Karpas-422 (cell line): ENCODE results near the gene APOB. TPM values are rescaled to one million over a fixed set of nuclear protein-coding genes. Genes with fewer than 3 reads are reported as not detected.

ENCODE experiments used
- DNase-seq: peaks from one replicate; pipeline ENCODE4 v3.0.0-alpha.2; 2015
- H2AFZ ChIP-seq: fragments of 200-600 bp; sonication (generic); 2 replicates; pipeline ENCODE4 v1.6.1; 2014; ENCODE audit warnings: antibody characterized with exemption, low read length, mixed read lengths
- H3K27ac ChIP-seq: fragments of 200-600 bp; sonication (generic); 2 replicates; pipeline ENCODE4 v1.5.1; 2014; ENCODE audit warnings: mild to moderate bottlenecking, low read length, moderate library complexity
- H3K27me3 ChIP-seq: fragments of 200-600 bp; sonication (generic); 2 replicates; pipeline ENCODE4 v1.6.1; 2014; ENCODE audit warnings: low read length, mixed read lengths
- H3K36me3 ChIP-seq: fragments of 200-600 bp; sonication (generic); 2 replicates; pipeline ENCODE4 v1.6.1; 2014; ENCODE audit warnings: low read length, mixed read lengths; ENCODE audit not compliant: insufficient read depth
- H3K4me1 ChIP-seq: fragments of 200-600 bp; sonication (generic); 2 replicates; pipeline ENCODE4 v1.6.1; 2014; ENCODE audit warnings: mild to moderate bottlenecking, low read length, mixed read lengths
- H3K4me2 ChIP-seq: fragments of 200-600 bp; sonication (generic); 2 replicates; pipeline ENCODE4 v1.6.1; 2014; ENCODE audit warnings: low read length, low read depth, mild to moderate bottlenecking; ENCODE audit not compliant: poor library complexity, severe bottlenecking
- H3K4me3 ChIP-seq: fragments of 200-600 bp; sonication (generic); 2 replicates; pipeline ENCODE4 v1.5.1; 2014; ENCODE audit warnings: mild to moderate bottlenecking, antibody characterized with exemption, low read length, mixed read lengths
- H3K79me2 ChIP-seq: fragments of 200-600 bp; sonication (generic); 2 replicates; pipeline ENCODE4 v1.6.1; 2014; ENCODE audit warnings: mild to moderate bottlenecking, low read length, mixed read lengths
- H3K9ac ChIP-seq: fragments of 200-600 bp; sonication (generic); 2 replicates; pipeline ENCODE4 v1.6.0; 2014; ENCODE audit warnings: low read length
- H3K9me2 ChIP-seq: fragments of 200-600 bp; sonication (generic), shearing (Covaris generic); replicated peaks from 2 replicates; pipeline ENCODE4 v1.6.0; 2014; ENCODE audit warnings: mild to moderate bottlenecking, low read length, moderate library complexity; ENCODE audit not compliant: insufficient read depth
- H3K9me3 ChIP-seq: fragments of 300-700, 200-600 bp; sonication (generic); 2 replicates; pipeline ENCODE4 v1.6.1; 2014; ENCODE audit warnings: low read length, mixed read lengths
- H4K20me1 ChIP-seq: fragments of 200-600 bp; sonication (generic); 2 replicates; pipeline ENCODE4 v1.6.1; 2014; ENCODE audit warnings: mild to moderate bottlenecking, antibody characterized with exemption, low read length, low read depth; ENCODE audit not compliant: insufficient read depth
- total RNA-seq: library from RNA; depleted of rRNA; stranded (reverse); fragments of >200 nt; shearing (Covaris generic); gene quantifications from 2 replicates; pipeline ENCODE4 v1.2.3, GENCODE V29; 2014; ENCODE audit warnings: low replicate concordance

APOB gene
- total RNA-seq, 1 experiment from 2014 or later, result not detected

DNA sequence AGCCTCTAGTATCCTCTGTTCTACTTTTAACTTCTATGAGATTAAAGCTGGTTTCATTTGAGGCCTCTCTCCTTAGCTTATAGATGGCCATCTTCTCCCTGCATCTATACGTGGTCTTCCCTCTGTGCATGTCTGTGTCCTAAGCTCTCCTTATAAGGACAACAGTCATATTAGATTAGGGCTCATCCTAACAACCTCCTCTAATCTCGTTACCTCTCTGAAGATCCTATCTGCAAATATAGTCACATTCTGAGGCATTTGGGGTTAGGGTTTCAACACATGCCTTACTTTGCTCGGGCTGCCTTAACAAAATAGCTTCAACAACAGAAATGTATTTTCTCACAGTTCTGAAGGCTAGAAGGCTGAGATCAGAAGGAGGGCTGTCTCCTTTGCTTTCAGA, 11.6 kb upstream of the APOB start:
- no peak overlapping the region for H3K27ac ChIP-seq
- H3K4me1 ChIP-seq, result no peaks in the 10 kb centered on the region
- no peaks in the 10 kb centered on the region for H3K79me2 ChIP-seq
- no peak overlapping the region for H3K9ac ChIP-seq
- no peaks in the 10 kb centered on the region for H3K36me3 ChIP-seq
- H3K27me3 ChIP-seq, result no peaks in the 10 kb centered on the region
- no peak overlapping the region for H2AFZ ChIP-seq
- no peaks in the 10 kb centered on the region for H3K9me2 ChIP-seq
- no peak overlapping the region for H3K4me2 ChIP-seq
- no peaks in the 10 kb centered on the region for H3K9me3 ChIP-seq
- no peak overlapping the region for H3K4me3 ChIP-seq
- no peaks in the 10 kb centered on the region for H4K20me1 ChIP-seq
- DNase-seq, result no peak

DNA sequence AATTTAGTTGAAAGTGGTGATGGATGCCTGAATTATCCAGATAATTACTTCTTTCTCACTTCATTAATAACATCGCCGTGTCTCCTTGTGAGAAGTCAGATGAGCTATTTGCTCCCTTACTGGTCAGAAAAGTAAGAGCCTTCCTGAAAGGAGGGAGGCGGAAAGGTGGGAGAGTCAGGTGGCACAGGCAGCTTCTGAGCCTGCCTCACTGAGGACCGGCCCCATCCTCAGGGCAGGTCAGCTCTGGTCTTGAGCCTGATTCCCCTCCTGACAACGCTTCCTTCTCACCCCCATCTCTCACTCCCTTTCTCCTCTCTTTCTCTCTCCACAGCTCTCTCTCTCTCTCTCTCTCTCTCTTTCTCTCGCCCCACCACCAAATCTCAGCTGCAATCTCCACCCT, 10.1 kb upstream of the APOB start:
- Histone ChIP-seq H3K9me2 (no peaks in the 10 kb centered on the region), H3K4me1 (no peaks in the 10 kb centered on the region), H3K4me2 (no peak overlapping the region), H3K79me2 (no peaks in the 10 kb centered on the region), H3K4me3 (no peak overlapping the region), H3K9me3 (no peaks in the 10 kb centered on the region), H2AFZ (no peak overlapping the region), H3K36me3 (no peaks in the 10 kb centered on the region), H3K27me3 (no peaks in the 10 kb centered on the region), H3K9ac (no peak overlapping the region), H3K27ac (no peak overlapping the region), H4K20me1 (no peaks in the 10 kb centered on the region)
- no peak for DNase-seq

DNA sequence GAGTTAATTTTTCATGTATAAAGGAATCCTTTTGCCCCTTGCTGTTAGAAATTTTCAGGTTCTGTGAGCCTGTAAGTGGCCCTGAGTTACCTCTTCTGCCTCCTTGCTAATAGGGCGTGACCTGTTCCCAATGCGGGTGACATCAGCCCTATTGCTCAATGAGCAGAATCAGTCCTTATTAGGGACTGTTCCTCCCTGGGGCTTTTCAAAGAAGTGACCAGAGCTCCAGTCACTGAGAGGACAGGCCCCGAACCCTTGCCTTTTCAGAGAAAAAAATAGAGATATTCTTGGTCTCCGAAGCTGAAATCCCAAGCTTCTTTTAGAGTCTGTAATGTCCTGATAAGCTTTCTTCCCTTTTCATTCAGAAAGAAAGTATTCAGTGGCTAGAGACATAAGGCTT, 8.2 kb upstream of the APOB start:
- Histone ChIP-seq H4K20me1 (no peaks in the 10 kb centered on the region), H3K36me3 (no peaks in the 10 kb centered on the region), H3K27me3 (no peaks in the 10 kb centered on the region), H3K9me2 (no peaks in the 10 kb centered on the region), H3K9ac (no peak overlapping the region), H2AFZ (no peak overlapping the region), H3K4me2 (no peak overlapping the region), H3K27ac (no peak overlapping the region), H3K9me3 (no peaks in the 10 kb centered on the region), H3K4me1 (no peaks in the 10 kb centered on the region), H3K4me3 (no peak overlapping the region), H3K79me2 (no peaks in the 10 kb centered on the region)
- no peak for DNase-seq

DNA sequence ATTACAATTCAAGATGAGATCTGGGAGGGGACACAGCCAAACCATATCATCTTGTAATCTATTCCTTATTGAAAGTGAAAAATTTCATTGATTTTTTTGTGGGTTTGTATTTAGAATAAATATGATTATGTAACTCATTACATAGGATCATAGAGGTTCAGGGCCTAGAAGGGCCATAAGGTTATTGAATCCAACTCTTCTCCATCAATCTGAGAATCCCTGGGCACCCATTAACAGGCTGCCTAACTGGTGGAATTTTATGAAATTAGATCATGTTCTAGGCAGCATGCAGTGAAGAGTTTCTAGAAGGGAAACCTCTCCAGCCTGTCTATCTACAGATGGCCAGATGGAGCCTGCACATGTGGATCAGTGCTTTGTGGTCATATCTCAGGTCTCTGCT, 6.3 kb upstream of the APOB start:
- DNase-seq, result no peak

DNA sequence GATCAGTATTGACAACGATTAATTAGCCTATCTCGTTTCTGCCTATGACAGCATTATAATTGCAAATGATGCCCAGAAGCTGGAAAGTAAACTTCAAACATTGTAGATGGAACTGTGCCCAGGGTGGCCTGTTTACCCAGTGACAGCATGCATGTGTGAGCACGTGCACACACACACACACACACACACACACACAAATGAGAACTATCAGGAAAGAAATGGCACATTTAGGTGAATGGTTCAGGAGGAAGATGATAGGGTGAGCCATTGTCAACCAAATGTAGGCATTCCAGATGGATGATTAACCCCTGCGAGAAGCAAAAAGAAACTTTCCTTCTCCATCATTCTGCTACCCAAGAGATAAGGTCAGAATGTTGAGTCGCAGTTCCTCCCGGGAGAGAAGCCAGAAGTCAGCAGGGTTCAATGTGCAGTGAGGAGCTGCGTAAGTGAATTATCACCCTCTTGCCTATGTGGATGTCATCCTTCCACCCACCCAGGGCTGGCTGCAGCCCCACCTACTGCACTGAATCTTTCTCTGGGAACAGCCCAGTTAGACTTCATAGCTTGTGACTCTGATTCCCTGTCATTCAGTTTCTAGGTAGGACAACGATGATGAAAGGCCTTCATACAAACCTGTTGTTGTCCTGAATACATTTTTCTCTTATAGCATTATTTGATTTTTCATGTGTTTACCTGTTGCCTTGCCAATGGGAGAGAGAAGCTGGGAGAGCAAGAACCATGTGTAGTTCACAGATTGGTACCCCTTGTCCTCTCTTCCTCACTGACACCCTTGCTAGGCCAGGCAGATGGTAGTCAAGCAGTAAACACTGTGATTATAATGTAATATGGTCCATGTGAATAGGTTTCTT, 3.5 kb upstream of the APOB start:
- H3K4me1 ChIP-seq, result no peaks in the 10 kb centered on the region
- H3K27me3 ChIP-seq, result no peaks in the 10 kb centered on the region
- H3K4me3 ChIP-seq, result no peak overlapping the region
- no peak overlapping the region for H3K9ac ChIP-seq
- H2AFZ ChIP-seq, result no peak overlapping the region
- no peaks in the 10 kb centered on the region for H3K79me2 ChIP-seq
- no peak overlapping the region for H3K27ac ChIP-seq
- H3K9me2 ChIP-seq, result no peaks in the 10 kb centered on the region
- DNase-seq, result no peak
- H3K36me3 ChIP-seq, result no peaks in the 10 kb centered on the region
- no peaks in the 10 kb centered on the region for H3K9me3 ChIP-seq
- no peaks in the 10 kb centered on the region for H4K20me1 ChIP-seq
- H3K4me2 ChIP-seq, result no peak overlapping the region

More for the DNA sequence above, 6.3 kb upstream of the APOB start:
- H3K4me2 ChIP-seq, result no peak overlapping the region
- H3K27me3 ChIP-seq, result no peaks in the 10 kb centered on the region
- H3K9me2 ChIP-seq, result no peaks in the 10 kb centered on the region
- H3K36me3 ChIP-seq, result no peaks in the 10 kb centered on the region
- no peaks in the 10 kb centered on the region for H3K4me1 ChIP-seq
- no peak overlapping the region for H2AFZ ChIP-seq
- H3K79me2 ChIP-seq, result no peaks in the 10 kb centered on the region
- H3K4me3 ChIP-seq, result no peak overlapping the region
- H3K9me3 ChIP-seq, result no peaks in the 10 kb centered on the region
- no peaks in the 10 kb centered on the region for H4K20me1 ChIP-seq
- H3K27ac ChIP-seq, result no peak overlapping the region
- H3K9ac ChIP-seq, result no peak overlapping the region

DNA sequence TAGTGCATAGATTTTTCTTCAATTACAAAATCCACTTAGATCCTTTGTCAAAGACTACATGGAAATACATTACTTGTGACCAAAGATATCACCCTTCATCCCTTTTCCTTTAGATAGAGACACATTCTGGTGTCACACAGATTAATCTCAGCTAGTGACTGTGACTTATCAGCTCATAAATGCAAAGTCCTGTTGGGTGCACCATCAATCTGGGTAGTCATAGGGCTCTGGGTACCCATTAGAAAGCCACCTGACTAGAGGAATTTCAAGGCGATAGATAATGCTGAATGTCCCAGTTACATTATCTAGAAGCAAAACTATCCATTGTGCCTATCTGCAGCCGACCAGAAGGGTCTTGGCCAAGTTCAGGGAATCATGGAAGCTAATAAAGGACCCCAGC, 2.6 kb upstream of the APOB start:
- H3K9me3 ChIP-seq, result no peaks in the 10 kb centered on the region
- no peak overlapping the region for H3K4me2 ChIP-seq
- H3K79me2 ChIP-seq, result no peaks in the 10 kb centered on the region
- H2AFZ ChIP-seq, result no peak overlapping the region
- H3K4me1 ChIP-seq, result no peaks in the 10 kb centered on the region
- DNase-seq, result no peak
- no peak overlapping the region for H3K4me3 ChIP-seq
- H3K27me3 ChIP-seq, result no peaks in the 10 kb centered on the region
- no peaks in the 10 kb centered on the region for H3K9me2 ChIP-seq
- no peak overlapping the region for H3K27ac ChIP-seq
- no peaks in the 10 kb centered on the region for H4K20me1 ChIP-seq
- no peak overlapping the region for H3K9ac ChIP-seq
- no peaks in the 10 kb centered on the region for H3K36me3 ChIP-seq

DNA sequence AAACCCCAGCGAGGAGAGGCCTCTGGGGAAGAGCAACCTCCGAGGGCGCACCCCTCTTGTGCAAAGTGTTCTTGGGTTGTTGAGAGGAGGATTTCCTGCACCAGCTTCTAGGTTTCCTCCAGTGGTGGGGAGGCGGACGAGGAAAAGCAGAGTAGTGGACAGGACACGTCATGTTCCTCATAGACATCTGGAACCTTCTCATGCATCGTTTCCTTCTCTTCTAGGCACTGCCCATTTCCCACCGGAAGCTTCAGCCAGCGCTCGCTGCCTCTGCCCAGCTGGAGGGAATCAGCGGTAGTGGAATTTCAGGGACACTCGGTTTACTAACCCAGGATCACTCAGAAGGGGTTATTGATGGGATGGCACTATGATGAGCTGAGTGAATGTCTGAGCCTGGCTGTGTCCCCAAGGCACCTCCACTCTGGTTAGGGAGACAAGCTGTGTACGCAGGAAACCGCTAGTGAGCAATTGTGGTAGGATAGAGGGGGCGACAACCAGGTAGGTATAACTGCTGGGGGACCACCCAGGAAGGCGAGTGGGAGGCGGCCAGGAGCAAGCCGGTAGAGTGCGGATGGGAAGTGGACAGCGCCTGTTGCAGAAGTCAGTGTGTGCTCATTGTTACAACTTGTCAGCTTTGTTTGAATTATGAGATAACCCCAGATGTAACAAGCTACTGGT, 960 bp upstream of the APOB start:
- no peaks in the 10 kb centered on the region for H3K36me3 ChIP-seq
- H3K4me3 ChIP-seq, result no peak overlapping the region
- no peak overlapping the region for H2AFZ ChIP-seq
- H3K4me2 ChIP-seq, result no peak overlapping the region
- H4K20me1 ChIP-seq, result no peaks in the 10 kb centered on the region
- H3K9me2 ChIP-seq, result no peaks in the 10 kb centered on the region
- no peaks in the 10 kb centered on the region for H3K9me3 ChIP-seq
- no peak overlapping the region for H3K9ac ChIP-seq
- no peak overlapping the region for H3K27ac ChIP-seq
- H3K27me3 ChIP-seq, result no peaks in the 10 kb centered on the region
- H3K79me2 ChIP-seq, result no peaks in the 10 kb centered on the region
- DNase-seq, result no peak
- no peaks in the 10 kb centered on the region for H3K4me1 ChIP-seq

DNA sequence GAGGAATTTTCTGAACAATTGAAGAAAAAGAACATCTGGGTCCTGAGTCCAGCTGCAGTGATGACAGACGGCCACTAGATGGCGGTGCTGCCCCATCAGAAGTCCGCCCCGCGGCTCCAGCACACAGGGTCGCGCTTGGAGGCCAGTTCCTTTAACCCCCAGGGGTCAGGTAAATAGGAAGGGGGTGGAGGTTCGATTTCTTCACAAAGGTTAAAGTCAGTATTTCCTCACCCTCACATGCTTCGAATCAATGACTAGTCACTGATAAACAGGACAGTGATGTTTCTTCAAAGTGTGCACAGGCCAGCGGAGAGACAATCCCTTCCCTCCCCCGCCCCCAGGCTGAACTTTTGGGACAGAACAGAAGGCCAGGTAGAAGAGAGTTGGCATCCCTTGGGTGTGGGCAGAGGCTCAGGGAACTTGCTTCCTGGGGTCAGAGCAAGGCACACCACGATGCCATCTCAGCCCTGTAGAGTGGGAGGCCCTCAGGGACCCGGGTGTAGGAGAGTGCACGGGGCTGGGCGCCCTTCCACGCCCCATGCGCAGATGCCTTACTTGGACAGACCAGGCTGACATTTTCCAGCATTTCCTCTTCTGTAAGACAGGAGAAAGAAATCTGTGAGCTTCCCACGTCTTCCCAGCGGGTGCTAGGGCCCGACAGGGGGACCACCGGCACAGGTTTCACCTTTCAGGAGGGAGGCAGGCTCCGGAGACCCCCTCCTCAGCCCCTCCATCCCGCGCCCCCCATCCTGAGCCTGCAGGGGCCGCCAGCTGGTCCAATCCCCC, 722 bp downstream of the APOB start:
- Histone ChIP-seq H3K27me3 (no peaks in the 10 kb centered on the region), H3K4me1 (no peaks in the 10 kb centered on the region), H4K20me1 (no peaks in the 10 kb centered on the region), H3K9me3 (no peaks in the 10 kb centered on the region), H3K4me2 (no peak overlapping the region), H3K36me3 (no peaks in the 10 kb centered on the region), H3K9me2 (no peaks in the 10 kb centered on the region), H2AFZ (no peak overlapping the region), H3K27ac (no peak overlapping the region), H3K9ac (no peak overlapping the region), H3K79me2 (no peaks in the 10 kb centered on the region), H3K4me3 (no peak overlapping the region)
- peak; percentile 80 for DNase-seq
